ENCODE results near the gene RHOA.
A peak's percentile ranks its signal among the peaks of the same experiment; 100 is the strongest.
"Not testable (repeated sequence)": the region's sequence is repeated elsewhere in the genome, so short reads cannot be mapped to it uniquely, and the experiment has no call there.

RHOA gene

GRCh38 chr3:49352281-49352680 is 59.5 kb downstream of the RHOA start:
- Histone ChIP-seq H3K27me3 (ENCODE audit: control insufficient read depth, insufficient read depth, low read length) (no peaks in the 10 kb centered on the region), H3K4me3 (ENCODE audit: low read length) (no peak overlapping the region), H3K9ac (ENCODE audit: low read length) (no peak overlapping the region), H3K36me3 (ENCODE audit: control insufficient read depth, insufficient read depth, low read length) (peaks cover 3% of the 10 kb centered on the region), H3K27ac (ENCODE audit: low read depth, low read length) (no peak overlapping the region), H3K4me1 (ENCODE audit: control insufficient read depth, insufficient read depth, low read length) (no peaks in the 10 kb centered on the region)

GRCh38 chr3:49351521-49352011 is 60.2 kb downstream of the RHOA start:
- Histone ChIP-seq H3K9ac (ENCODE audit: low read length) (no peak overlapping the region), H3K36me3 (ENCODE audit: control insufficient read depth, insufficient read depth, low read length) (peaks cover 3% of the 10 kb centered on the region), H3K4me1 (ENCODE audit: control insufficient read depth, insufficient read depth, low read length) (no peaks in the 10 kb centered on the region), H3K27ac (ENCODE audit: low read depth, low read length) (no peak overlapping the region), H3K4me3 (ENCODE audit: low read length) (no peak overlapping the region), H3K27me3 (ENCODE audit: control insufficient read depth, insufficient read depth, low read length) (no peaks in the 10 kb centered on the region)

GRCh38 chr3:49349348-49350114 is 62.2 kb downstream of the RHOA start:
- Histone ChIP-seq H3K27me3 (ENCODE audit: control insufficient read depth, insufficient read depth, low read length) (no peaks in the 10 kb centered on the region), H3K9ac (ENCODE audit: low read length) (no peak overlapping the region), H3K36me3 (ENCODE audit: control insufficient read depth, insufficient read depth, low read length) (no peaks in the 10 kb centered on the region), H3K4me1 (ENCODE audit: control insufficient read depth, insufficient read depth, low read length) (no peaks in the 10 kb centered on the region), H3K27ac (ENCODE audit: low read depth, low read length) (no peak overlapping the region), H3K4me3 (ENCODE audit: low read length) (no peak overlapping the region)

- H3K4me3 ChIP-seq (ENCODE audit: low read length); H3K27ac ChIP-seq (ENCODE audit: low read depth, low read length): not testable (repeated sequence)
These were observed 63.4 kb downstream of the RHOA start for GRCh38 chr3:49348361-49348760.

GRCh38 chr3:49346797-49347251 is 65.0 kb downstream of the RHOA start:
- Histone ChIP-seq H3K36me3 (ENCODE audit: control insufficient read depth, insufficient read depth, low read length) (no peaks in the 10 kb centered on the region), H3K4me1 (ENCODE audit: control insufficient read depth, insufficient read depth, low read length) (no peaks in the 10 kb centered on the region), H3K27me3 (ENCODE audit: control insufficient read depth, insufficient read depth, low read length) (no peaks in the 10 kb centered on the region), H3K9ac (ENCODE audit: low read length) (no peak overlapping the region), H3K4me3 (ENCODE audit: low read length) (no peak overlapping the region), H3K27ac (ENCODE audit: low read depth, low read length) (no peak overlapping the region)

More at GRCh38 chr3:49348361-49348760, 63.4 kb downstream of the RHOA start:
- not testable (repeated sequence) for H3K36me3 ChIP-seq (ENCODE audit: control insufficient read depth, insufficient read depth, low read length); H3K27me3 ChIP-seq (ENCODE audit: control insufficient read depth, insufficient read depth, low read length); H3K4me1 ChIP-seq (ENCODE audit: control insufficient read depth, insufficient read depth, low read length); H3K9ac ChIP-seq (ENCODE audit: low read length)

GRCh38 chr3:49343163-49343562 is 68.6 kb downstream of the RHOA start:
- no peaks in the 10 kb centered on the region for H3K36me3 ChIP-seq (ENCODE audit: control insufficient read depth, insufficient read depth, low read length)
- H3K4me1 ChIP-seq (ENCODE audit: control insufficient read depth, insufficient read depth, low read length): peaks cover 7% of the 10 kb centered on the region
- H3K27me3 ChIP-seq (ENCODE audit: control insufficient read depth, insufficient read depth, low read length): no peaks in the 10 kb centered on the region
- no peak overlapping the region for H3K27ac ChIP-seq (ENCODE audit: low read depth, low read length)
- no peak overlapping the region for H3K9ac ChIP-seq (ENCODE audit: low read length)
- no peak overlapping the region for H3K4me3 ChIP-seq (ENCODE audit: low read length)

- Histone ChIP-seq H3K36me3 (ENCODE audit: control insufficient read depth, insufficient read depth, low read length) (no peaks in the 10 kb centered on the region), H3K27me3 (ENCODE audit: control insufficient read depth, insufficient read depth, low read length) (no peaks in the 10 kb centered on the region), H3K9ac (ENCODE audit: low read length) (no peak overlapping the region), H3K27ac (ENCODE audit: low read depth, low read length) (no peak overlapping the region), H3K4me3 (ENCODE audit: low read length) (no peak overlapping the region), H3K4me1 (ENCODE audit: control insufficient read depth, insufficient read depth, low read length) (peaks cover 7% of the 10 kb centered on the region)
These were observed 69.8 kb downstream of the RHOA start for GRCh38 chr3:49341996-49342395.

- Histone ChIP-seq H3K36me3 (ENCODE audit: control insufficient read depth, insufficient read depth, low read length) (no peaks in the 10 kb centered on the region), H3K27me3 (ENCODE audit: control insufficient read depth, insufficient read depth, low read length) (no peaks in the 10 kb centered on the region), H3K4me3 (ENCODE audit: low read length) (peak within 1 kb of the TSS; percentile 90), H3K9ac (ENCODE audit: low read length) (peak within 1 kb of the TSS; percentile 78), H3K4me1 (ENCODE audit: control insufficient read depth, insufficient read depth, low read length) (peaks cover 7% of the 10 kb centered on the region), H3K27ac (ENCODE audit: low read depth, low read length) (peak within 1 kb of the TSS; percentile 97)
These were observed 71.6 kb downstream of the RHOA start, which contains the start of gene USP4 for GRCh38 chr3:49339941-49340800. TSS of gene USP4 (minus strand) at chr3:49340053. CDS start at chr3:49340024, 29 bp downstream.

GRCh38 chr3:49339581-49339940 is 72.2 kb downstream of the RHOA start:
- H3K27ac ChIP-seq (ENCODE audit: low read depth, low read length): peak overlapping the region; percentile 97
- H3K4me3 ChIP-seq (ENCODE audit: low read length): peak overlapping the region; percentile 90
- H3K4me1 ChIP-seq (ENCODE audit: control insufficient read depth, insufficient read depth, low read length): peaks cover 7% of the 10 kb centered on the region
- peak overlapping the region; percentile 74 for H3K9ac ChIP-seq (ENCODE audit: low read length)
- peaks cover 4% of the 10 kb centered on the region for H3K36me3 ChIP-seq (ENCODE audit: control insufficient read depth, insufficient read depth, low read length)
- no peaks in the 10 kb centered on the region for H3K27me3 ChIP-seq (ENCODE audit: control insufficient read depth, insufficient read depth, low read length)

- Histone ChIP-seq H3K9ac (ENCODE audit: low read length) (no peak overlapping the region), H3K4me1 (ENCODE audit: control insufficient read depth, insufficient read depth, low read length) (no peaks in the 10 kb centered on the region), H3K27ac (ENCODE audit: low read depth, low read length) (no peak overlapping the region), H3K36me3 (ENCODE audit: control insufficient read depth, insufficient read depth, low read length) (peaks cover 14% of the 10 kb centered on the region), H3K4me3 (ENCODE audit: low read length) (no peak overlapping the region), H3K27me3 (ENCODE audit: control insufficient read depth, insufficient read depth, low read length) (no peaks in the 10 kb centered on the region)
These were observed 77.7 kb downstream of the RHOA start for GRCh38 chr3:49333916-49334633.

GRCh38 chr3:49333091-49333490 is 78.7 kb downstream of the RHOA start:
- Histone ChIP-seq H3K27me3 (ENCODE audit: control insufficient read depth, insufficient read depth, low read length) (no peaks in the 10 kb centered on the region), H3K36me3 (ENCODE audit: control insufficient read depth, insufficient read depth, low read length) (peaks cover 14% of the 10 kb centered on the region), H3K9ac (ENCODE audit: low read length) (no peak overlapping the region), H3K27ac (ENCODE audit: low read depth, low read length) (no peak overlapping the region), H3K4me1 (ENCODE audit: control insufficient read depth, insufficient read depth, low read length) (no peaks in the 10 kb centered on the region), H3K4me3 (ENCODE audit: low read length) (no peak overlapping the region)

- Histone ChIP-seq H3K36me3 (ENCODE audit: control insufficient read depth, insufficient read depth, low read length) (peaks cover 24% of the 10 kb centered on the region), H3K4me3 (ENCODE audit: low read length) (no peak overlapping the region), H3K27me3 (ENCODE audit: control insufficient read depth, insufficient read depth, low read length) (no peaks in the 10 kb centered on the region), H3K9ac (ENCODE audit: low read length) (no peak overlapping the region), H3K4me1 (ENCODE audit: control insufficient read depth, insufficient read depth, low read length) (no peaks in the 10 kb centered on the region), H3K27ac (ENCODE audit: low read depth, low read length) (no peak overlapping the region)
These were observed 82.6 kb downstream of the RHOA start for GRCh38 chr3:49329186-49329585.

Measured in rectal smooth muscle tissue (tissue), 1 donor.